CD8-positive, alpha-beta memory T cell (primary cell): Measurements from ENCODE around the gene ARRB2. TPM values are rescaled to one million over a fixed set of nuclear protein-coding genes. Genes with fewer than 3 reads are reported as not detected.
A peak's percentile ranks its signal among the peaks of the same experiment; 100 is the strongest.

Experiments used
- CTCF ChIA-PET: fragments of 350-600 bp; sonication (Branson Sonifier 250); formaldehyde crosslinking; loops from one replicate; lab custom pipeline; 2021; ENCODE audit warnings: antibody characterized with exemption; lab: Charles Lee
- POLR2A ChIA-PET: fragments of 350-600 bp; sonication (Branson Sonifier 250); formaldehyde crosslinking; loops from one replicate; lab custom pipeline; 2021; ENCODE audit warnings: antibody characterized with exemption; lab: Charles Lee
- DNase-seq, 5 donors: peaks; one replicate each; pipeline versions ENCODE4 v3.0.0 to v3.0.0-alpha.2; 2020 to 2022; ENCODE audit warnings: mixed read lengths in 1 of 5
- H3K27ac ChIP-seq: one replicate; pipeline ENCODE4 v1.7.0; 2013; ENCODE audit warnings: low read depth, mild to moderate bottlenecking, low read length, moderate library complexity
- H3K27me3 ChIP-seq: 2 replicates; pipeline ENCODE4 v1.7.0; 2013; ENCODE audit warnings: low read length, mild to moderate bottlenecking; ENCODE audit not compliant: insufficient read depth, poor library complexity, severe bottlenecking
- H3K36me3 ChIP-seq: 2 replicates; pipeline ENCODE4 v1.7.0; 2013; ENCODE audit warnings: mild to moderate bottlenecking, low read length, moderate library complexity; ENCODE audit not compliant: insufficient read depth
- H3K4me1 ChIP-seq: 2 replicates; pipeline ENCODE4 v1.7.0; 2013; ENCODE audit warnings: mild to moderate bottlenecking, low read length, moderate library complexity; ENCODE audit not compliant: insufficient read depth
- H3K4me3 ChIP-seq: 2 replicates; pipeline ENCODE4 v1.7.0; 2013; ENCODE audit warnings: mild to moderate bottlenecking, low read length
- H3K9me3 ChIP-seq: 2 replicates; pipeline ENCODE4 v1.7.0; 2013; ENCODE audit warnings: mild to moderate bottlenecking, low read length
- H3K27ac Mint-ChIP-seq, 8 donors: one replicate each; pipeline ENCODE4 v1.8.0; 2020 to 2021; ENCODE audit warnings: mixed read lengths in 8 of 8, mild to moderate bottlenecking in 6 of 8, inconsistent platforms in 3 of 8, moderate library complexity in 3 of 8
- H3K27me3 Mint-ChIP-seq, 2 donors: one replicate each; pipeline ENCODE4 v1.8.0; 2020 to 2021; ENCODE audit warnings: mixed read lengths in 2 of 2, mild to moderate bottlenecking in 1 of 2, moderate library complexity in 1 of 2
- H3K36me3 Mint-ChIP-seq, 3 donors: one replicate each; pipeline ENCODE4 v1.8.0; 2020 to 2021; ENCODE audit warnings: mixed read lengths in 3 of 3, inconsistent platforms in 1 of 3, mild to moderate bottlenecking in 1 of 3
- H3K4me1 Mint-ChIP-seq, 3 donors: one replicate each; pipeline ENCODE4 v1.8.0; 2020 to 2021; ENCODE audit warnings: mixed read lengths in 3 of 3, inconsistent platforms in 1 of 3, mild to moderate bottlenecking in 1 of 3
- H3K4me3 Mint-ChIP-seq, 7 donors: one replicate each; pipeline ENCODE4 v1.8.0; 2020 to 2021; ENCODE audit warnings: mixed read lengths in 7 of 7, mild to moderate bottlenecking in 6 of 7, moderate library complexity in 4 of 7, inconsistent platforms in 2 of 7
- H3K9me3 Mint-ChIP-seq, 5 donors: one replicate each; pipeline ENCODE4 v1.8.0; 2020 to 2022; ENCODE audit warnings: mixed read lengths in 5 of 5, mild to moderate bottlenecking in 3 of 5, moderate library complexity in 2 of 5, inconsistent platforms in 1 of 5
- polyA plus RNA-seq: library from polyadenylated mRNA; unstranded; fragments of 300-500 nt; fragmentation: Illumina TruSeq; gene quantifications from one replicate; pipeline ENCODE4 v1.2.3, GENCODE V29; 2021
- total RNA-seq, 2 experiments: library from RNA; stranded (reverse); gene quantifications; one replicate each; pipeline ENCODE4 v1.2.3, GENCODE V29; 2021

ARRB2 gene
- total and polyA plus RNA-seq, 3 experiments from 2014 or later, result 69.4 to 172 (median 170) TPM

DNA sequence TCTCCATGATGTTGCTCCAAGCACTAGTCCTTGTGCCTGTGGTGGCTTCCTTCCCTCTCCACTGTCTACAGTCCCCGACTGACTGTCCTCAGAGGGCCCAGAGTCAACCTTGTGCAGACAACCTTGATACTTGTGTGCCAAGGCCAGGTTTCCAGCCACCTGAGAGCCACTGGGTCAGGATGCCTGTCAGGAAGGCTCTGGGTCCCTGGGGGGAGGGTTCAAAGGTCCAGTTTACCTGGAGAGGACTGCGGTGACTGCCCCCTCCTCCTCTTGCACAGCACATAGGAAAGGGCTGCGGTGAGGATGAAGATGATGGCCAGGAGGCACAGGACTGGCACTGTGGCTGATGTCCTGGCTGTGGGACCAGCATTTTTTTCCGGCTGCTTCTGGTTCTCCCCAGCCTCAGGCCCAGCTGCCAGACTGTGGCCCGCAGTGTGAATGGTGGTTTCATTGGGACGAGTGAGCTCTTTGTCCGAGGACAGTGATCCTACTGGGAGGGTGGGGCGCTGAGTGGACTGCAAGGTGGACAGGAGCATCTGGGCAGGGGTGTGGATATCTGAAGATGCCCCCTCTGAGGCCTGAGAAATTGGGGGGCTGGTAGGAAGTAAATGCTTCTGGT, 24.5 kb downstream of the ARRB2 start:
- CTCF ChIA-PET, result interaction anchor here (1.5 to 1.6 kb wide), 2 partner anchors 25 to 54 kb away, joined by 3 to 4 read pairs; partner anchors contain the start of genes ARRB2 and GLTPD2
- H3K4me1 ChIP-seq, result peaks cover 13% of the 10 kb centered on the region
- peak overlapping the region in 1 of 8 donors; percentile 67 for H3K27ac Mint-ChIP-seq
- H3K4me3 ChIP-seq, result no peak overlapping the region
- H3K27ac ChIP-seq, result no peak overlapping the region
- peaks cover 32 to 42% (median 36%) of the 10 kb centered on the region in 3 donors for H3K4me1 Mint-ChIP-seq
- H3K27me3 ChIP-seq, result no peaks in the 10 kb centered on the region
- peaks cover 0 to 5% of the 10 kb centered on the region in 2 donors for H3K27me3 Mint-ChIP-seq
- no peaks in the 10 kb centered on the region for H3K9me3 Mint-ChIP-seq
- no peaks in the 10 kb centered on the region for H3K9me3 ChIP-seq
- H3K36me3 ChIP-seq, result no peaks in the 10 kb centered on the region
- POLR2A ChIA-PET, result no interaction called here
- peaks cover 0 to 23% (median 1%) of the 10 kb centered on the region in 3 donors for H3K36me3 Mint-ChIP-seq
- peak in 1 of 5 donors; percentile 33 for DNase-seq
- H3K4me3 Mint-ChIP-seq, result peak overlapping the region in 1 of 7 donors; percentile 75

DNA sequence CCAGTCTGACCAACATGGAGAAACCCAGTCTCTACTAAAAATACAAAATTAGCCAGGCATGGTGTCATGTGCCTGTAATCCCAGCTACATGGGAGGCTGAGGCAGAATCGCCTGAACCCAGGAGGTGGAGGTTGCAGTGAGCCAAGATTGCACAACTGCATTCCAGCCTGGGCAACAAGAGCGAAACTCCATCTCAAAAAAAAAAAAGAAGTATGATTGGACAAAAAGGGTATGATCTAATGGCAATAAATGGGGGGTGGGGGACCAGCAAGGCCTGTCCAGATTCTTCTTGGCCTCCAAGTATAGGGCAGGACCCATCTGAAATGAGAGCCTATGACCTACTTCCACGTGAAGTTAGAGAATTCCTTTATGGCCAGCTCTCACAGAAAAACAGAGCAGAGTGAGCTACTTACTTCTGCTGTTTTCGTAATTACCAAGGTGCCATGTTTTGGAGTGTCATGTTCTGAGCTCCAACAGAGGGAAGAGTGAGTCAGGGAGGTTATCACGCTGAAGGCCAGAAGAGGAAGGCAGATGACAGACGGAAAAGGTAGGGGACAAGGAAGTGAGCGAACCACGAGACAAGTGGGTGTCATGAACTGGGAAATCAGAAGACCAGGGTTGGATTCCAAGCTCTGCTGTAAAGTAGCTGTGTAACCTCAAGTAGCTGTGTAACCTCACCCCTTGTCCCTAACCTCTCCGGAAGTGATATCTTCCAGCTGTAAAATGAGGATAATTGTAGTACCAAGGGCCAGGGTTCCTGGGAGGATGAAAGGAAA, 25.6 kb downstream of the ARRB2 start:
- Mint-ChIP-seq H3K27me3 (peaks cover 5 to 8% of the 10 kb centered on the region in 2 donors), H3K36me3 (peaks cover 0 to 22% (median 1%) of the 10 kb centered on the region in 3 donors), H3K27ac (peak overlapping the region in 1 of 8 donors; percentile 55), H3K4me3 (peak overlapping the region in 2 of 7 donors; percentile 27 to 66), H3K9me3 (no peaks in the 10 kb centered on the region), H3K4me1 (peaks cover 30 to 41% (median 33%) of the 10 kb centered on the region in 3 donors)
- CTCF ChIA-PET, result interaction anchor here (1.0 to 1.6 kb wide), 3 partner anchors 26 to 151 kb away, joined by 3 to 4 read pairs (median 3); partner anchors contain the start of gene ARRB2
- peaks cover 7% of the 10 kb centered on the region for H3K27me3 ChIP-seq
- DNase-seq, result peak in 1 of 5 donors; percentile 22
- H3K4me1 ChIP-seq, result peaks cover 18% of the 10 kb centered on the region
- no peaks in the 10 kb centered on the region for H3K36me3 ChIP-seq
- H3K4me3 ChIP-seq, result no peak overlapping the region
- POLR2A ChIA-PET, result interaction anchor here (0.8 kb wide), 1 partner anchor 54 kb away, joined by 3 read pairs; no protein-coding TSS in a partner anchor
- no peak overlapping the region for H3K27ac ChIP-seq
- no peaks in the 10 kb centered on the region for H3K9me3 ChIP-seq

DNA sequence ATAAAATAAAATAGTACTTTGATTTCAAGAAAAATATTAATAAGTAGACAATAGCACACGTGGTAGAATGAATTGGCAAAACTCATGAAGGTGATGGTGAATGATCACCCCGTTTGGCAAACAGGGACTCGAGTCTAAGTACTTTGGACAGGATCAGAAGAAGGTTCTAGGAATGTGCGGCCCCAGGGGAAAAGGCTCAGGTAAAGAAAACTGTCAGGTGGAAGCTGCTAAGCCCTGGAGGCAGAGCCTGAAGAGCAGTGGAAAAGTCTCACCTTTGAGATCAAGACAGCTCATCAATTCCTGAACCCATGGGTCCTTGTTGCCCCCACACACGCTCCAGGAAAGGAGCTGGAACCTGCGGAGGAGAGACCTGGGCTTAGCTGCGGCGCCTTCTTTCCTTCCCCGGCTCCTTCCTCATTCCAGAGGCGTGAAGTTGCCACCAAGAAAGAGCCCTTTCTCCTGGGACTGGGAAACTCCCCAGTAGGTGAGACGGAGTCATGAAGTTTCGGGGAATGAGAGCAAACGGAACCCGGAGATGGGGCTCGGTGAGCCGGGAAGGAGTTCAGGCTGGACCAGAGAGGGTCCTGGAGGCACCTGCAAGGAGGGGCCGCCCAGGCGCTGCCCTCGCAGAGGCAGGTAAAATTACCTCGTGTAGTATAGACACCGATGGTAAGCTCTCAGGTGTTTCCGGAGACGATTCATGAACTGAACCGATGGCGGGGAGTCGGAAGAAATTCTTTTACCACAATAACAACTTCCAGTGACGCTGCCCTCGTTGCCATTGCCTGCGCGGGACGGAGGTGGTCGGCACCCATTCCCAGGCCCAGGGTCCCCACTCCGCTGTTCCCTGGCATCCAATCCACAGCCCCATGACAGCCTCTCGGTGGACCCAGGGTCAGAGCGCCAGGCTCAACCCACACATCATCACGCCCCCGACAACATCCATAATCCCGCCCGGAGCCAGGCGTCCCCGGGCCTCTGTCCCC, 28.0 kb downstream of the ARRB2 start:
- Mint-ChIP-seq H3K4me3 (peak overlapping the region; percentile 90 to 96 (median 94)), H3K36me3 (peaks cover 0 to 10% (median 1%) of the 10 kb centered on the region in 3 donors), H3K27ac (peak overlapping the region; percentile 36 to 95 (median 90)), H3K4me1 (peaks cover 17 to 21% (median 18%) of the 10 kb centered on the region in 3 donors), H3K27me3 (peaks cover 14% of the 10 kb centered on the region in 2 donors), H3K9me3 (no peaks in the 10 kb centered on the region)
- H3K4me3 ChIP-seq, result peak overlapping the region; percentile 75
- no peaks in the 10 kb centered on the region for H3K9me3 ChIP-seq
- peaks cover 7% of the 10 kb centered on the region for H3K27me3 ChIP-seq
- ChIA-PET POLR2A (no interaction called here), CTCF (interaction anchor here (0.8 to 2.1 kb wide), 6 partner anchors 10 to 161 kb away, joined by 3 to 11 read pairs (median 3); partner anchors contain the start of genes ARRB2, C17orf107 and GLTPD2)
- peak in 3 of 5 donors; percentile 22 to 59 (median 54) for DNase-seq
- H3K27ac ChIP-seq, result no peak overlapping the region
- H3K36me3 ChIP-seq, result no peaks in the 10 kb centered on the region
- peaks cover 18% of the 10 kb centered on the region for H3K4me1 ChIP-seq

DNA sequence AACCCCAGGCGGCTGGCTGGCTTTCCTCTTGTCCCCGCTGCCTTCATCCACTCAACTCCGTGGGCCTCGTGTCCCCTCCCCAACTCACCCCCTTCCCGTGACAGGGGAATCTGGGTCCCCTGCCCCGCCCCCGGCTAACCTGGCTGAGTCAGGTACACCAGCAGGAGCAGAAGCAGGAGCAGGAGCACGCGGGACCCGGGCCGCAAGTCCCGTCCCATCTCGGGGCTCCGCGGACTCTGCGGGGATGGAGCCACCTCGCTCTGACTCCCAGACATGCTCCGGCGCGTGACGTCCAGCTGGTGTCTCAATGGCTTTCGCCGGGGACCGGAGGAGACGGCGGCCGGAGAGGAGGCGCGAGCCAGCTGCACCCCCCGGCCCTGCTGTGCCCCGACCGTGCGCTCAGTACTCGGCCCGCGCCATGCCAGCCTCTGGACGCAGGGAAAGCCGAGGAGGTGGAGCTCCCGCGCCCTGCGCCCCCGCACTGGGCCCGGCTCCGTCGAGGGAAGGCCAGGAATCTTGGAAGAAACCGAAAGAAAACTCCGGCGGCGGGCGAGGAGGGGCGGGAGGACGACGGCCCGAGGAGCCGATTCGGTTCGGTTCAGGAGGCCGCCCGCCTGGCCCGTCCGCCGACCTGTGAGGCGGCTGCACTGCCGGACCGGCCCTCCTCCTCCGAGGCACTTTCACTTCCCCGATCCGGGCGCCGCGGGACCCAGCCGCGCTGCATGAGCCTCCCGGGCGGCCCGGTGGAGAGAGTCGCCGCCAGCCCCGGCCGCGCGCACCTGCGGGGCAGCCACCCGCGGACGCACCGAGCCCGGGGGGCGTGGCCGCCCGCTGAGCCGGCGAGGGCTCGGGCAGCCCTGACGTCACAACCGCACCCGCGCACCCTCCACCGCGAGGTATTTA, 28.9 kb downstream of the ARRB2 start, which contains the start of the genes CXCL16 and ZMYND15:
Gene CXCL16, minus strand, starts transcription at position 807 of the 903 bp plus-strand sequence. Its CDS starts 589 bp downstream, at position 218.
Gene ZMYND15, plus strand, starts transcription at position 712 of the 903 bp plus-strand sequence. CDS start 716 bp downstream, outside the sequence.
- H3K27ac ChIP-seq, result no peak within 1 kb of the TSS
- ChIA-PET CTCF (interaction anchor here (0.8 to 2.1 kb wide), 5 partner anchors 9 to 150 kb away, joined by 3 to 11 read pairs (median 3); partner anchors contain the start of genes ARRB2 and GLTPD2), POLR2A (no interaction called here)
- no peaks in the 10 kb centered on the region for H3K9me3 ChIP-seq
- Mint-ChIP-seq H3K27ac (peak within 1 kb of the TSS; percentile 36 to 96 (median 90)), H3K27me3 (peaks cover 14% of the 10 kb centered on the region in 2 donors), H3K4me1 (peaks cover 17 to 19% (median 18%) of the 10 kb centered on the region in 3 donors), H3K36me3 (peaks cover 0 to 6% (median 1%) of the 10 kb centered on the region in 3 donors), H3K9me3 (no peaks in the 10 kb centered on the region), H3K4me3 (peak within 1 kb of the TSS; percentile 90 to 96 (median 94))
- H3K36me3 ChIP-seq, result no peaks in the 10 kb centered on the region
- DNase-seq, result peak; percentile 53 to 77 (median 69)
- H3K4me1 ChIP-seq, result peaks cover 18% of the 10 kb centered on the region
- peak within 1 kb of the TSS; percentile 75 for H3K4me3 ChIP-seq
- peaks cover 10% of the 10 kb centered on the region for H3K27me3 ChIP-seq

DNA sequence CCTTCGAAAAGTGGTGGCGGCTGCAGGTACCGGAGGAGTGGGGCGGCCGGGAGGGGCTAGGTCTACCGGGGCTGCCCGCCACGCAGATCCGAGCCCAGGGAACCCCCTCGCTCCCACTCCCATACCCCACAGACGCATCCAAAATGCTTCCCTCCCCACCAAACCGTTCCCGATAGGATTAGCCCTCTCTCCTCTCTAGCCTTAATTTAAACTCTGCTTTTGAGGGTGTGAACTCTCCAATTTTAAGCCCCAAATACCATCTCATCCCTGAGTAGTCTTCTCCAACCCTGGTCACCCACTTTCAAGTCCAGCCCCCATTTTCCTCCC, 29.6 kb downstream of the ARRB2 start:
- no peak for DNase-seq
- H3K27ac Mint-ChIP-seq, result peak overlapping the region in 6 of 8 donors; percentile 12 to 96 (median 84)
- peaks cover 14 to 19% (median 17%) of the 10 kb centered on the region in 3 donors for H3K4me1 Mint-ChIP-seq
- Histone ChIP-seq H3K9me3 (no peaks in the 10 kb centered on the region), H3K36me3 (no peaks in the 10 kb centered on the region), H3K27ac (no peak overlapping the region), H3K4me3 (peak overlapping the region; percentile 9), H3K27me3 (peaks cover 11% of the 10 kb centered on the region), H3K4me1 (peaks cover 18% of the 10 kb centered on the region)
- peak overlapping the region; percentile 71 to 92 (median 86) for H3K4me3 Mint-ChIP-seq
- ChIA-PET CTCF (interaction anchor here (2.1 kb wide), 1 partner anchor 31 kb away, joined by 11 read pairs; the partner anchor contains the start of gene ARRB2), POLR2A (no interaction called here)
- no peaks in the 10 kb centered on the region for H3K9me3 Mint-ChIP-seq
- H3K27me3 Mint-ChIP-seq, result peaks cover 14 to 15% of the 10 kb centered on the region in 2 donors
- peaks cover 0 to 3% (median 1%) of the 10 kb centered on the region in 3 donors for H3K36me3 Mint-ChIP-seq

DNA sequence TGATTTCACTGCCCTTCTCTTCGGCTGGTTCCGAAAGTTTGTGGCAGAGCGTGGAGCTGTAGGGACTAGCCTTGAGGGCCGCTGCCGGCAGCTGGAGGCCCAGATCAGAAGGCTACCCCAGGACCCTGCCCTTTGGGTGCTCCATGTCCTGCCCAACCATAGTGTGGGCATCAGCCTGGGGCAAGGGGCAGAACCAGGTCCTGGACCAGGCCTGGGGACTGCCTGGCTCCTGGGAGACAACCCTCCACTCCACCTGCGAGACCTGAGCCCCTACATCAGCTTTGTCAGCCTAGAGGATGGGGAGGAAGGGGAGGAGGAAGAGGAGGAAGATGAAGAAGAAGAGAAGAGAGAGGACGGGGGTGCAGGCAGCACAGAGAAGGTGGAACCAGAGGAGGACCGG, 30.2 kb downstream of the ARRB2 start:
- H3K4me1 Mint-ChIP-seq, result peaks cover 14 to 20% (median 19%) of the 10 kb centered on the region in 3 donors
- no peaks in the 10 kb centered on the region for H3K36me3 ChIP-seq
- peak overlapping the region; percentile 9 for H3K4me3 ChIP-seq
- H3K4me1 ChIP-seq, result peaks cover 18% of the 10 kb centered on the region
- no peaks in the 10 kb centered on the region for H3K9me3 Mint-ChIP-seq
- peak overlapping the region in 4 of 8 donors; percentile 74 to 88 (median 84) for H3K27ac Mint-ChIP-seq
- H3K4me3 Mint-ChIP-seq, result peak overlapping the region; percentile 71 to 92 (median 86)
- peaks cover 14 to 20% of the 10 kb centered on the region in 2 donors for H3K27me3 Mint-ChIP-seq
- no peaks in the 10 kb centered on the region for H3K9me3 ChIP-seq
- no peak for DNase-seq
- ChIA-PET CTCF (no interaction called here), POLR2A (no interaction called here)
- no peak overlapping the region for H3K27ac ChIP-seq
- H3K27me3 ChIP-seq, result peaks cover 11% of the 10 kb centered on the region
- peaks cover 0 to 3% (median 1%) of the 10 kb centered on the region in 3 donors for H3K36me3 Mint-ChIP-seq
